CD4-positive, alpha-beta T cell (primary cell): Measurements from ENCODE around the gene CBX4. TPM values are rescaled to one million over a fixed set of nuclear protein-coding genes. Genes with fewer than 3 reads are reported as not detected.
A peak's percentile ranks its signal among the peaks of the same experiment; 100 is the strongest.

Source experiments
- ATAC-seq: fragments of 200-7000 bp; cut with Tn5 transposase; one replicate; pipeline ENCODE4 v1.10.0; 2022; ENCODE audit warnings: mild to moderate bottlenecking; ENCODE audit not compliant: poor library complexity
- CTCF ChIA-PET: fragments of 350-600 bp; sonication (Branson Sonifier 250); formaldehyde crosslinking; loops from one replicate; lab custom pipeline; 2021; ENCODE audit warnings: antibody characterized with exemption, inconsistent platforms; lab: Charles Lee
- POLR2A ChIA-PET: fragments of 350-600 bp; sonication (Branson Sonifier 250); formaldehyde crosslinking; loops from one replicate; lab custom pipeline; 2021; ENCODE audit warnings: antibody characterized with exemption, inconsistent platforms; lab: Charles Lee
- DNase-seq, 14 experiments: peaks; one replicate each; pipeline ENCODE4 v3.0.0-alpha.2; 2013 to 2020; ENCODE audit warnings: mixed read lengths in 2 of 14
- H3K27ac ChIP-seq, 2 donors: one replicate each; pipeline versions ENCODE4 v1.5.1 to v1.7.0; 2013; ENCODE audit warnings: low read length in 2 of 2, low read depth in 1 of 2, mild to moderate bottlenecking in 1 of 2
- H3K27me3 ChIP-seq, 2 experiments: 1 replicate in 1 of 2; 2 replicates in 1 of 2; pipeline versions ENCODE4 v1.6.1 to v1.7.0; 2013; ENCODE audit warnings: low read length in 2 of 2, control low read depth in 1 of 2, mild to moderate bottlenecking in 1 of 2, moderate library complexity in 1 of 2; ENCODE audit not compliant: insufficient read depth in 2 of 2, control insufficient read depth in 1 of 2
- H3K36me3 ChIP-seq: one replicate; pipeline ENCODE4 v1.6.1; 2013; ENCODE audit warnings: low read length, control low read depth; ENCODE audit not compliant: insufficient read depth
- H3K4me1 ChIP-seq: one replicate; pipeline ENCODE4 v1.6.1; 2013; ENCODE audit warnings: low read length, control low read depth; ENCODE audit not compliant: insufficient read depth
- H3K4me3 ChIP-seq: one replicate; pipeline ENCODE4 v1.5.1; 2013; ENCODE audit warnings: mild to moderate bottlenecking, low read length, moderate library complexity
- H3K9me3 ChIP-seq, 2 experiments: 1 replicate in 1 of 2; 2 replicates in 1 of 2; pipeline versions ENCODE4 v1.6.1 to v1.7.0; 2013; ENCODE audit warnings: low read length in 2 of 2, mild to moderate bottlenecking in 2 of 2, control low read depth in 1 of 2, moderate library complexity in 1 of 2; ENCODE audit not compliant: control insufficient read depth in 1 of 2, insufficient read depth in 1 of 2
- H3K27ac Mint-ChIP-seq: one replicate; pipeline ENCODE4 v1.8.0; 2020; ENCODE audit warnings: mixed read lengths
- H3K27me3 Mint-ChIP-seq: one replicate; pipeline ENCODE4 v1.8.0; 2021; ENCODE audit warnings: mixed read lengths
- H3K36me3 Mint-ChIP-seq: one replicate; pipeline ENCODE4 v1.8.0; 2021; ENCODE audit warnings: low read depth, mixed read lengths
- H3K4me1 Mint-ChIP-seq: one replicate; pipeline ENCODE4 v1.8.0; 2021; ENCODE audit warnings: low read depth, mixed read lengths
- H3K4me3 Mint-ChIP-seq: one replicate; pipeline ENCODE4 v1.8.0; 2020; ENCODE audit warnings: mild to moderate bottlenecking, mixed read lengths
- H3K9me3 Mint-ChIP-seq: one replicate; pipeline ENCODE4 v1.8.0; 2020; ENCODE audit warnings: mixed read lengths
- CTCF ChIP-seq: fragments of 200-600 bp; IDR thresholded peaks from one replicate; pipeline ENCODE4 v1.8.0; 2022; ENCODE audit warnings: antibody characterized with exemption, mild to moderate bottlenecking
- intact Hi-C, 2 experiments: fragments of 100-400 bp; cut with DNase I in 1 of 2; cut with micrococcal nuclease in 1 of 2; formaldehyde crosslinking; loops; one replicate each; pipeline versions ENCODE4 v1.15.1 to v1.9.0; 2023 to 2025; cut with DNase I, micrococcal nuclease
- total RNA-seq, 174 experiments: library from RNA in 2 of 174; stranded (reverse) in 2 of 174; gene quantifications; one replicate each; pipeline ENCODE4 v1.2.3 and lab custom pipeline; 2021 to 2026

The CBX4 gene
- total RNA-seq, 2 experiments from 2014 or later = 196 to 202 TPM

DNA sequence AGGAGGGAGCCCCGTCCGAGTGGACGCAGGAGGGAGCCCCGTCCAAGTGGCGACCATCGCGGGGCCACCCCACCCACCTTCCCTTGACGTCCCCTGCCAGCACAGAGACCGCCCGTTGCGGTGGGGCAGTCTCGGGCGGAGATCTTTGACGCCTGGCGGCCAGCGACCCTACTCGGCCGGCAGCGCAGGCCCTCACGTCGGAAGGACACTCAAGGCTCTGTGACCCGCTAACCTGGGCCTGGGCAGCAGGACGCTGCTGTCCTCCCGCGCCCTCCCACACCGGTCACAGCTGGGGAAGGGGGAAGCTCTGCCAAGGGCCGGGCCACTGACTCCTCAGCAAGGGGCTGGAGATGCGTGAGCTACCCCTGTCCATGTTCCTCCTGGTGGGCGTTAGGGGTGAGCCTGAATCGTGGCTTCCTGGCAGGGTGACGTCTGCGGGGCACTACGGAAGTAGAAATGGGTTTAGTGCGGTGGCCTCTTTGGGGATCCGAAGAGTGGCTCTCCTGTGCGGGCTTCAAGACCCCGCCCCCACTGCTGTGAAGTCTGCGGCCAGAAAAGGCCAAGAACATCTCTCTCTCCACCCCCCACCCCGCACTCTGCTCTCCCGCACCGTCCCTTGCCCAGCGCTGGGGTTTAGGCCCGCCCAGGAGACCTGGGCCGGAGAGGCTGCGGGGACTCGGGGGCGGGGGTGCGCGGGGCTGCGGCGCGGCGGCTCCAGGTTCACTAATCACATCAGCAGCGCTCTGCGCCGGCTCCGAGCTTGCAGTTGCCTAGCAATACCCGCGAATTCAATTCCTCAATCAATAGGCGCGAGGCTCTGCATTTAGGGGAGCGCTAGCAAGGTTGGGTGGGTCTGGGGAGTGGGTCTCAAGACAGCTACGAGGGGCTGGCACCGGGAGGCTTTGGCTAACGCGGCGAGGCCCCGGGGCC is 48.2 kb downstream of the CBX4 start:
- Mint-ChIP-seq H3K27me3 (peaks cover 60% of the 10 kb centered on the region), H3K4me1 (peaks cover 14% of the 10 kb centered on the region), H3K27ac (no peak overlapping the region), H3K36me3 (peaks cover 3% of the 10 kb centered on the region), H3K4me3 (no peak overlapping the region), H3K9me3 (no peaks in the 10 kb centered on the region)
- no peak overlapping the region for H3K4me3 ChIP-seq
- no peak for TF ChIP-seq CTCF
- no peak overlapping the region for H3K27ac ChIP-seq
- peaks cover 37% of the 10 kb centered on the region for H3K4me1 ChIP-seq
- ChIA-PET POLR2A (interaction anchor here (0.9 kb wide), 1 partner anchor 12 kb away, joined by 3 read pairs; no protein-coding TSS in a partner anchor), CTCF (interaction anchor here (1.6 kb wide), 1 partner anchor 217 kb away, joined by 3 read pairs; no protein-coding TSS in a partner anchor)
- ATAC-seq (peak; percentile 45), DNase-seq (peak in 3 of 14 experiments; percentile 39 to 52 (median 45))
- intact Hi-C loops = loop anchor here in 1 of 2 experiments (1.0 to 2.0 kb wide), 2 partner anchors 44 to 200 kb away; no protein-coding TSS in a partner anchor
- peaks cover 7% of the 10 kb centered on the region for H3K36me3 ChIP-seq
- peaks cover 61 to 70% of the 10 kb centered on the region in 2 experiments for H3K27me3 ChIP-seq
- peaks cover 0 to 29% of the 10 kb centered on the region in 2 experiments for H3K9me3 ChIP-seq

- peak overlapping the region; percentile 9 for H3K4me3 Mint-ChIP-seq
- Histone ChIP-seq H3K27ac (no peak overlapping the region), H3K9me3 (peaks cover 0 to 29% of the 10 kb centered on the region in 2 experiments), H3K27me3 (peaks cover 63 to 78% of the 10 kb centered on the region in 2 experiments), H3K4me1 (peaks cover 32% of the 10 kb centered on the region), H3K4me3 (no peak overlapping the region), H3K36me3 (peaks cover 5% of the 10 kb centered on the region)
- TF ChIP-seq CTCF = peak; percentile 81
- no peak overlapping the region for H3K27ac Mint-ChIP-seq
- peaks cover 3% of the 10 kb centered on the region for H3K36me3 Mint-ChIP-seq
- H3K4me1 Mint-ChIP-seq = peaks cover 9% of the 10 kb centered on the region
- ChIA-PET CTCF (interaction anchor here (1.0 to 1.8 kb wide), 7 partner anchors 15 to 218 kb away, joined by 3 to 7 read pairs (median 4); partner anchors contain the start of gene CBX4), POLR2A (interaction anchor here (1.2 kb wide), 1 partner anchor 11 kb away, joined by 4 read pairs; no protein-coding TSS in a partner anchor)
- intact Hi-C loops = loop anchor here in 1 of 2 experiments (1.0 to 2.0 kb wide), 3 partner anchors 45 to 201 kb away; no protein-coding TSS in a partner anchor
- peaks cover 69% of the 10 kb centered on the region for H3K27me3 Mint-ChIP-seq
- ATAC-seq (peak; percentile 32), DNase-seq (peak in 3 of 14 experiments; percentile 48 to 60 (median 56))
- no peaks in the 10 kb centered on the region for H3K9me3 Mint-ChIP-seq
Measured at GRCh38 chr17:79789943-79790804, 49.1 kb downstream of the CBX4 start.
